Measurements from ENCODE around the gene CDRT4. TPM values are rescaled to one million over a fixed set of nuclear protein-coding genes. Genes with fewer than 3 reads are reported as not detected.

CDRT4 gene
- total RNA-seq, 1 experiment from 2014 or later: 0.53 TPM

- no peak for DNase-seq (ENCODE audit: low read depth)
Measured at GRCh38 chr17:15432807-15433611, 34.4 kb downstream of the CDRT4 start.

DNA sequence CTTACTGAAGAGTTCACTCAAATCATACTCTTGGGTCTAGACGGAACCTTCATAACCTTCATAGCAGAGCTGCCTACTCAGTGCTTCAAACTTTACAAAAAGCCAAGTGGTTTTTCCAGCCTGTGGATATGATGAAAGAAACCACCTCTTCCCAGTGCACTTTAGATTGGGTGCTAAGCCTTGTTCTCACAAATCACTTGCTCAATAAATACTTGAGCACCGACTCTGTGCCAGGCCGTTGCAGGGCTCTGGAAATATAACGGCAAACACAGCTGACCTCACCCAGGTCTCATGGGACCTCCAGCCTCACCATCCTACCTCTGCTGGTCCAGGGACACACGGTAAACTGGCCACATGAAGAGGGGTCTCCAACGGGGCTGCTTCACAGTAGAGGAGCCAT is 35.7 kb downstream of the CDRT4 start:
- no peak for DNase-seq (ENCODE audit: low read depth)

GRCh38 chr17:15431196-15431595 is 36.2 kb downstream of the CDRT4 start:
- no peak for DNase-seq (ENCODE audit: low read depth)

- DNase-seq (ENCODE audit: low read depth): no peak
Measured at GRCh38 chr17:15424521-15424920, 42.9 kb downstream of the CDRT4 start.

- DNase-seq (ENCODE audit: low read depth): no peak
Measured at GRCh38 chr17:15422392-15422965, 44.9 kb downstream of the CDRT4 start.

DNA sequence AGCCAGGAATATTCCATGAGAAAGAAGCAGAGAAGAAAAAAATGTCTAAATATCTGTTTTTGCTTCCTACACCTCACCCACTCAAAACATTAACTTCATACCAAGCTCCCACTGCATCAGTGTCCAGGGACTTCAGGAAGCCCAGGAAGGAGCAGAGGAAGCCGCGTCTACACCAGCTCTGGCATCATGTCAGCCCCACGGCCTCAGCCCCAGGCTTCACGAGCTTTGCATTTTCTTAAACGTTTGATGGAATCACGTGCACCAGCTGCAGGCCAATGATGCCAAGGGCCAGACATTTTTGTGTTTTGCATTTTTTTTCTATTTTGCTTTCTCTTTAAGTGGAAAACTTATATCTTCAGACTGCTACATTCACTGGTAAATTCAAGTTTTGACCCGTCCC is 48.6 kb downstream of the CDRT4 start:
- no peak for DNase-seq (ENCODE audit: low read depth)

GRCh38 chr17:15414532-15415306 is 52.7 kb downstream of the CDRT4 start:
- DNase-seq (ENCODE audit: low read depth): no peak

- DNase-seq (ENCODE audit: low read depth): no peak
Measured at GRCh38 chr17:15413101-15413771, 54.2 kb downstream of the CDRT4 start.

GRCh38 chr17:15412606-15413005 is 54.8 kb downstream of the CDRT4 start:
- DNase-seq (ENCODE audit: low read depth): no peak

DNA sequence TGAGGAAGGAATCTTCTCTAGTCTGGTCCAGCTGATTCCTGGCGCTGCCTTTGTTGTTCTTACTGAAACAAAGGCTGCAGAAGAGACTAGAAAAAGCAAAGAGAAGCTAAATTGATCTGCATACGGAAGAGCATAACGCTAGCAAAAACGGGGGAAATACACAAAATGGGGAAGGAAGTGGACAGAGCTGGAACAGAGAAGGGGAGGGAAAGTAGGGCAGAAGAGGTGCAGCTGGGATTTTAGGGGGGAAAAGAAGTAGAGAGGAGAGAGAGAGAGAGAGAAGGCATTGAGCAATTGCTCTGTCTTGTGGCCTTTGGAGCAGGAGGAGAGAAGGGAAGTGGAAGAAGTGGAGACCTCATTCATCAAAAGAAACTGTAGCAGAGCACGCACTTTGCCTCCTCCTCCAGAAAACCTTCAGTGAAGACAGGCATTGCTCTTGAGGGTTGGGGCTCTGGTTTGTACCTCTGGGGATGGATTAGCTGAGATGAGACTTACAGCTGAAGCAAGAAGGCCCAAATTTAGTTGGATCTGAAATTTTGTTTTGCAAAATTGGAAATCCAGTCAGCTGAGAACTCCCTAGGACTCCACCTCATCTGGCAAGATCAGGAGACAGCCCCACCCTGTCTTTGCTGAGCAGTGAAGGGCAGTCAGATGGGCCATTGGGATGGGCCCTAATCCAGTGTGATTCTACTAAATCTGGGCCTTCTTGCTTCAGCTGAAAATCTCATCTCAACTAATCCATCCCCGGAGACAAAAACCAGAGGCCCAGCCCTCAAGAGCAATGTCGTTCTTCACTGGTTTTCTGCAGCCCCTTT is 55.8 kb downstream of the CDRT4 start:
- no peak for DNase-seq (ENCODE audit: low read depth)

DNA sequence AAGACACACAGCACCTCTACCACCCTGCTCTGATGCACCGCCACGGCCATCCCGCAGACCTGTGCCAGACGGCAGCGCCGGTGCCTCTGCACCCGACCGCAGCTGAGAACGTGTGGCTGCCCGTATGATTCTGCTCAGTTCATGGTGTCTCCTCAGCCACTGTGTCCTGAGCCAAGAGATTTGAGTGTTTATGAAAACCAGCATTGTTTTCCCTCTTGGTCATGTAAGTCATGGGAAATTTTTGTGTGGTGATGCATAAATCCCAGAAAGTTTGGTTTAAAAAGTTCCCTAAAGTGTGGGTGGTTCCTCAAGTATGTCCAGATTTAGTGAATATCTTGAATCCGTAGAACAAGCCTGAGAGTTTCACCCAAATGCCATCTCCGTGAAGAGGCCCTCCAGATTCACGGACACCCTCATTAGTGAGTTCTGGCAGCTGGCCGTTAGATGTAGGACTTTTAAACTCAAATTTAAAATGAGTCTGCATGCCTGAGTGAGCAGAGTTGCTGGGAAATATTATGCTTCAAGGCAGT is 57.6 kb downstream of the CDRT4 start:
- DNase-seq (ENCODE audit: low read depth): peak; percentile 76

- no peak for DNase-seq (ENCODE audit: low read depth)
Measured at GRCh38 chr17:15408803-15409202, 58.6 kb downstream of the CDRT4 start.

DNA sequence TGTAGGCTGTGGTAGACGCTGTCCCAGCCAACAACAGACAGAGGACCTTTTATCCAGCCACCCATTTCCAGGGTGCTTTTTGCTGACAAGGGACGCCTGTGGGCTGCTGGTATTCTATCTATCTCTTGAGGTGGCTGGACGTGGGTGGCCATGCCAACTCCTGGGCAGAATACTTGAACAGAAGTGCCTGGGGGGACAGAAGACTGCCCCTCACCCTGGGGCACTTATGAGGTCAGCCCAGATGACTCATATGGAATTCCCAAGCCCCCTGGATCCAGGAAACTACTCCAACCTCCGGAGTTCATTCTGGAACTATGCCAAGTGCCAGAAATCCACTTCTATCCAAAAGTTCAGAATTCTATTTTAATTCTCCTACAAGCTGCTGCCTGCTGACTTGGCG is 61.3 kb downstream of the CDRT4 start:
- DNase-seq (ENCODE audit: low read depth): peak; percentile 38

- DNase-seq (ENCODE audit: low read depth): no peak
Measured at GRCh38 chr17:15405058-15405415, 62.4 kb downstream of the CDRT4 start.

DNA sequence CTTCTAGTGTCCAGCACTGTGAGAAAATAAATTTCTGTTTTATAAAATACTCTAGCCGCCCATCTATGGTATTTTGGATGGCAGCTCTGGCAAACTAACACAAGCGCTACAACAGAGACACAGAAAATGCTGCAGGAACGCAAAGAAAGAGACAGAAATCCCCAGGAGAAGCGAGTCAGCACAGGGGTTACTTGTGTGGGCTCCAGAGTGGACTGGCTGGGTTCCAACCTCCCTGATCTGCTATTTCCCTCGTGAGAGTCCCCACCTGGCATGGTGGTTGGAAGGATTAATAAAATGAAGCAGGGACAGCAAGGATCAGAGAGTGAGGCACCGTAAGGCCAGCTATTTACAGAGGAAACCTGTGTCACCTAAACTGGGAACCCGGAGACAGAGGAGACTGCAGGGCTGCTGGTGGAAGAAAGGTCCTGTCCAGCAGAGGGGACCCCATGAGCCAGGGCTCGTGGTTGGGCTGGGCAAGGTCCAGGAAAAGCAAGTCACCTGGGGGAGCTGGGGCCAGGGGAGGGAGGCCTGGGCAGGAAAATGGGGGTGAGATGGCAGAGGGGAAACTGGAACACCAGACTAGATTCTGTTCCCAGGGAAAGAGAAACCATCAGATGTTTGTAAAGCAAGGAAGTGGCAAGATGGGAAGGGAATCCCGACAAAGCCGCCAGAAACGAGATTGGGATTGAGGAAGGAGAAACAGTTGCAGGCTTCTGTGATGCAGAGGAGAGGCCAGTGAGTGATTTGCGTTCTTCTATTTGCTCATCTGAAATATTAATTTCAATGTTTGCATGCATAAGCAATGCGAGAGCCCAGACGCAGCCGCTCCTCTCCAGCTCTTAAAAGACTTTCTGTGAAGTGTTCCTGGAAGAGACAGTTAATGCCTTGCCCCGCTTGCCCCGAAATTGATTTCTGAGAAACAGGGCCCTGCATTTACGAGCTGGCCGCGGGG is 63.0 kb downstream of the CDRT4 start:
- no peak for DNase-seq (ENCODE audit: low read depth)

DNA sequence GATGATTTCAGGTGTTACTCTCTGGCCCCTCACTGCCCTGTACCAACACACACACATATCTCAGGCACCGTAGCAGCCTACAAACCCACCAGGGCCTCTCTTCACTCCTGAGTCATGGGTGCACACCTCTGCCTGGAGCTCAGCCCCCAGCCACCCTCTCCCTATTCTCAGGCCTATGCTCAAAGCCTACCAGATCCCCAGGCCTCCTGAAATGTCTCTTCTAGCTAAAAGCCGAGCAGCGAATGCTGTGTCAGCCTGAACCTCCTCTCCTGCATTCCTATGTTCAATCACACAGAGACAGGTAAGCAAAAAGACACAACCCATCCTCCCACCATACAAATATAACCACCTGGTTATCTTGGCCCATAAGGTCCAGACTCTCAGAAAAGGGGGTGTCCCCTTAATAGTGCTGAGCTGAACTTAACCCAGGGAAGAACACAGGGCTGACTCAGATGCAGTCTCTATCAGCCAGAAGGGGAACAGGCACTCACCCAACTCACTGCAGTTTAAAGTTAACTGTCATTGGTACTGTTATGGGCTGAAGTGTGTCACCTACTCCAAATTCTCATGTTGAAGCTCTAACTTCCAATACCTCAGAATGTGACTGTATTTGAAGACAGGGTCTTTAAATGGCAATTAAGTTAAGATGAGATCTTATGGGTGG is 64.0 kb downstream of the CDRT4 start:
- DNase-seq (ENCODE audit: low read depth): no peak

GRCh38 chr17:15399443-15399842 is 68.0 kb downstream of the CDRT4 start:
- DNase-seq (ENCODE audit: low read depth): no peak

DNA sequence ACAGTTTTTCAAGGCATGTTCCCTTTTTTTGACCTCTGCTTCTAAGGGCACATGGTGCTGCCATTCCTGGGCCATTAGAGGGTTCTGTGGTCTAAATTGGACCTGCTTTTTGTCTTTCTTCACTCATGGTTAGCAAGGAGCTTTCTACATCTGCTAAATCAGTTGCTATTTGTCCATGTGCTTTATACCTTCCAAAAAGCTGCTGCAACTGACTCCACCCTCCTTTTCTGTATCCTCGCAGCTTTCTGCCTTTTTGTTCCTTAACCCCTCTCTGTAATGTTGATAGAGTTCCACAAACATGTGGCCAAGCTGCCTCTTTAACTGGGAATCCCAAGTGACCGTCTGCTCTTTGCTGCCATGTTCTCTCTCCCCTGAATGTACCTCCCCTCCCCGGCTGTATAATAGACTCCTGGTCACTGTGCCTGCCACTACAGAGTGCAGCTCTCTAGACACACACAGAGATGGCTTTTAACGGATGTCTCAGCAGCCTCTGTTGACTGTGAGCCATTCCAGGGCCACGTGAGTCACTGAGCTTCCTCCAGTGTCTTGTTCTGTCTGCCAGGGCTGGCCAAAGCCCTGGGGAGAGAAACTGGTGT is 68.6 kb downstream of the CDRT4 start:
- DNase-seq (ENCODE audit: low read depth): peak; percentile 77

DNA sequence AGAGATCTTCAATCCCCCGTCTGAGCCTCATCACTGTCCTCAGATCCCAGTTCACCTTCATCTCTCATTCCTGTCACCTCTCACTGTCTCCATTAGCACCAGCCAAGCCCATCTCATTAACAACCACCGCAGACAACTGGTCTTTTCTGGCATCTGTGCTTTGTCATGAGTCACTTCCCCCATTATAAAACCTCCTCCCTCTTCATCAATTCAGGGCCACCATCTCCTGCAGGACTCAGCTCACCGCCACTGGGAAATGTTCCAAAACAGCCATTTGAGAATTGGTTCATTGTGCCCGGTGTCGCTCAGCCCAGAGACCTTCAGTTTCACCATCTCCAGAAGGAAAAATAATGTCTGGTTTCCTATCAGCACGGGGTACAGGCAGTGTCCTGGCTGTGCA is 69.1 kb downstream of the CDRT4 start:
- peak; percentile 91 for DNase-seq (ENCODE audit: low read depth)
